ENCODE measurements around the gene PPFIBP1. TPM values are rescaled to one million over a fixed set of nuclear protein-coding genes. Genes with fewer than 3 reads are reported as not detected.

Gene PPFIBP1
- total and polyA plus RNA-seq, 2 of the 4 experiments (the other 2 are of a cell fraction) = 30.4 to 72.2 TPM

- H3K14ac ChIP-seq (replicated peaks; ENCODE audit: low read depth, low read length) = no peak within 1 kb of the TSS
- intact Hi-C loops (cut with micrococcal nuclease) = no loop called here
- no peak within 1 kb of the TSS for H3K9ac ChIP-seq (ENCODE audit: low read depth, low read length)
- no peak within 1 kb of the TSS for H2BK15ac ChIP-seq (ENCODE audit: low read depth, low read length)
- peaks cover 19% of the 10 kb centered on the region for H3K36me3 ChIP-seq (ENCODE audit: control insufficient read depth, insufficient read depth, low read length)
- H2BK20ac ChIP-seq (ENCODE audit: low read depth, low read length) = no peak within 1 kb of the TSS
- H4K20me1 ChIP-seq (ENCODE audit: insufficient read depth, low read length) = no peaks in the 10 kb centered on the region
- no peak within 1 kb of the TSS for H2AK9ac ChIP-seq (replicated peaks; ENCODE audit: low read depth, low read length, poor library complexity)
- no peaks in the 10 kb centered on the region for H3K9me3 ChIP-seq (ENCODE audit: control insufficient read depth, insufficient read depth, low read length)
- no peak for DNase-seq
- H4K91ac ChIP-seq (ENCODE audit: insufficient read depth, low read depth, low read length) = no peak within 1 kb of the TSS
- ChIA-PET CTCF (no interaction called here), POLR2A (ENCODE audit: unreplicated experiment) (no interaction called here)
- no peak within 1 kb of the TSS for H3K23ac ChIP-seq (ENCODE audit: low read depth, low read length)
- no peak within 1 kb of the TSS for H3K27ac ChIP-seq (ENCODE audit: insufficient read depth, low read length)
- ATAC-seq (ENCODE audit: low read depth) = no peak
- H3K18ac ChIP-seq (ENCODE audit: low read depth, low read length) = no peak within 1 kb of the TSS
- H4K8ac ChIP-seq (ENCODE audit: low read depth in 2 of 2, low read length in 2 of 2) = no peak within 1 kb of the TSS
- in situ Hi-C loops (cut with MboI; ENCODE audit: low sequenced_read_pairs) = no loop called here
- H2AFZ ChIP-seq (replicated peaks; ENCODE audit: low read length, poor library complexity) = no peak within 1 kb of the TSS
- no CpG with 5 or more reads among the region's 5 CpGs for WGBS, 2 experiments (ENCODE audit: extremely low coverage in 2 of 2, insufficient read length in 1 of 2)
- no peak within 1 kb of the TSS for H2BK5ac ChIP-seq (ENCODE audit: low read depth, low read length, poor library complexity, severe bottlenecking)
- no peaks in the 10 kb centered on the region for H3K27me3 ChIP-seq (ENCODE audit: control insufficient read depth, insufficient read depth, low read length)
- no TSS peak for BruUV-seq (replicated peaks)
- no peaks in the 10 kb centered on the region for H3K9me1 ChIP-seq (ENCODE audit: insufficient read depth, low read length)
- H2AK5ac ChIP-seq (ENCODE audit: low read depth, low read length) = no peak within 1 kb of the TSS
- TF ChIP-seq, protein P1, sequence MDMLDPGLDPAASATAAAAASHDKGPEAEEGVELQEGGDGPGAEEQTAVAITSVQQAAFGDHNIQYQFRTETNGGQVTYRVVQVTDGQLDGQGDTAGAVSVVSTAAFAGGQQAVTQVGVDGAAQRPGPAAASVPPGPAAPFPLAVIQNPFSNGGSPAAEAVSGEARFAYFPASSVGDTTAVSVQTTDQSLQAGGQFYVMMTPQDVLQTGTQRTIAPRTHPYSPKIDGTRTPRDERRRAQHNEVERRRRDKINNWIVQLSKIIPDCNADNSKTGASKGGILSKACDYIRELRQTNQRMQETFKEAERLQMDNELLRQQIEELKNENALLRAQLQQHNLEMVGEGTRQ (IDR thresholded peaks at IDR 0.05; ENCODE audit: low read depth, low read length) = no peak
- TF ChIP-seq NFE2L2 (IDR thresholded peaks at IDR 0.05; ENCODE audit: low read depth, low read length) (no peak), FOS (IDR thresholded peaks at IDR 0.05; ENCODE audit: low read depth, low read length) (no peak), MAFK (IDR thresholded peaks at IDR 0.05; ENCODE audit: low read depth, low read length) (no peak)
- no peak within 1 kb of the TSS for H3K56ac ChIP-seq (ENCODE audit: extremely low read depth, insufficient read depth, low read length)
- H3K79me1 ChIP-seq (ENCODE audit: low read depth in 1 of 2, low read length in 2 of 2) = peaks cover 0 to 3% of the 10 kb centered on the region in 2 experiments; a peak in 2 of 4 replicates
- no peak within 1 kb of the TSS for H2BK120ac ChIP-seq (ENCODE audit: low read depth, low read length)
- H4K5ac ChIP-seq (ENCODE audit: low read depth, low read length) = no peak within 1 kb of the TSS
- H3K4me3 ChIP-seq (ENCODE audit: insufficient read depth, low read depth, low read length) = no peak within 1 kb of the TSS
- H3K4ac ChIP-seq (ENCODE audit: low read depth, low read length) = no peak within 1 kb of the TSS
- dilution Hi-C loops (cut with HindIII; ENCODE audit: low sequenced_read_pairs, unreplicated experiment) = no loop called here
- no peaks in the 10 kb centered on the region for H3K4me1 ChIP-seq (ENCODE audit: control insufficient read depth, insufficient read depth, low read length)
- no peak within 1 kb of the TSS for H3K4me2 ChIP-seq (ENCODE audit: low read depth, low read length)
Measured at GRCh38 chr12:27696293-27696652, 172.3 kb downstream of the PPFIBP1 start, which contains the start of gene REP15. TSS of gene REP15 (plus strand) at chr12:27696447. CDS start at chr12:27696563, 116 bp downstream.

Measured in IMR-90 (cell line).